Epithelial cell of esophagus (primary cell): ENCODE data around the gene CYP8B1.
A peak's percentile ranks its signal among the peaks of the same experiment; 100 is the strongest.

Experiments
- DNase-seq: peaks from one replicate; pipeline ENCODE4 v3.0.0; 2010; ENCODE audit warnings: low read depth
- H3K4me3 ChIP-seq: 2 replicates; pipeline ENCODE4 v1.5.1; 2011; ENCODE audit warnings: mild to moderate bottlenecking, low read length, control low read depth
- CTCF ChIP-seq: IDR thresholded peaks from 2 replicates; pipeline ENCODE4 v1.5.1; 2011; ENCODE audit warnings: low read depth, mild to moderate bottlenecking, low read length, control low read depth, inconsistent platforms; ENCODE audit not compliant: insufficient read depth; ENCODE audit errors: missing control alignments

Gene CYP8B1

GRCh38 chr3:42838571-42838970 is 37.1 kb downstream of the CYP8B1 start:
- no peak for TF ChIP-seq CTCF
- H3K4me3 ChIP-seq: no peak overlapping the region
- DNase-seq: no peak

- no peak for DNase-seq
- H3K4me3 ChIP-seq: no peak overlapping the region
- no peak for TF ChIP-seq CTCF
These were observed 39.2 kb downstream of the CYP8B1 start for GRCh38 chr3:42836150-42837123.

- TF ChIP-seq CTCF: peak; percentile 79
- peak; percentile 73 for DNase-seq
- no peak overlapping the region for H3K4me3 ChIP-seq
These were observed 44.4 kb downstream of the CYP8B1 start for GRCh38 chr3:42831321-42831713.

GRCh38 chr3:42830437-42831320 is 45.0 kb downstream of the CYP8B1 start:
- H3K4me3 ChIP-seq: no peak overlapping the region
- peak; percentile 86 for TF ChIP-seq CTCF
- DNase-seq: peak; percentile 75

- peak; percentile 8 for DNase-seq
- H3K4me3 ChIP-seq: no peak overlapping the region
- TF ChIP-seq CTCF: no peak
These were observed 45.8 kb downstream of the CYP8B1 start for GRCh38 chr3:42829628-42830436.

GRCh38 chr3:42829083-42829627 is 46.5 kb downstream of the CYP8B1 start:
- TF ChIP-seq CTCF: no peak
- H3K4me3 ChIP-seq: no peak overlapping the region
- DNase-seq: peak; percentile 91
